ENCODE measurements around the gene PKIG. TPM values are rescaled to one million over a fixed set of nuclear protein-coding genes. Genes with fewer than 3 reads are reported as not detected.

Gene PKIG
- total and polyA plus RNA-seq, 9 of the 15 experiments (the other 6 are each of a cell fraction or from before 2014, with no cell fraction given), result 0.13 to 7.0 (median 4.7) TPM

DNA sequence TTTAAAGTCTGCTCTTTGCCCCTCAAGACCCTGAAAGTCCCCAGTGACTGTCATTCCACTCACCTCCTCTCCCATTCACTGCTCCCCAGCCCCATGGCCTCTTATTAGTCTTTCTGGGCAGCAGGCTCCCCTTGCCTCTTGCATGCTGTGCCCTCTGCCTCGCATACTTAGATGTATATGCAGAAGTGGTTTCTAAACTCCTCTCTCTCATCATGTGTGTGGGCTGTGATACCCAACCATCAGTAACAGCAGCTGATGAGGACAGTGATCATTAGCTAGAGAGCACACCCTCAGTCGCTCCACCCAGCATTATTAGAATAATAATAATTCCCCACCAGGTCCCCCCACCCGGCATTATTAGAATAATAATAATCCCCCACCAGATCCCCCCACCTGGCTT, 14.5 kb downstream of the PKIG start:
- in situ Hi-C loops (cut with MboI) (no loop called here), intact Hi-C loops (cut with micrococcal nuclease) (no loop called here)
- no peak for DNase-seq (ENCODE audit: extremely low read depth in 1 of 4, low spot score in 3 of 4)
- ChIA-PET POLR2A (no interaction called here), CTCF (ENCODE audit: low intra/inter-chr PET ratio) (interaction anchor here (0.6 kb wide), 1 partner anchor 146 kb away, joined by 4 read pairs; no protein-coding TSS in a partner anchor)
- no TSS peak for BruUV-seq (replicated peaks)
- Histone ChIP-seq H4K20me1 (replicated peaks; ENCODE audit: control insufficient read depth, insufficient read depth, low read length) (no peaks in the 10 kb centered on the region), H3K9me3 (replicated peaks; ENCODE audit: control insufficient read depth, insufficient read depth, low read depth, low read length) (no peaks in the 10 kb centered on the region), H2AFZ (ENCODE audit: low read depth, low read length) (no peak overlapping the region), H3K9me1 (ENCODE audit: control insufficient read depth, insufficient read depth, low read length) (no peaks in the 10 kb centered on the region), H3K27ac (ENCODE audit: extremely low read depth, low read depth, low read length) (no peak overlapping the region), H3K27me3 (ENCODE audit: control insufficient read depth in 2 of 2, insufficient read depth in 2 of 2, low read length in 2 of 2) (no peaks in the 10 kb centered on the region), H3K4me1 (replicated peaks in 1 of 2; ENCODE audit: control insufficient read depth in 2 of 2, insufficient read depth in 2 of 2, low read length in 2 of 2) (peaks cover 8 to 9% of the 10 kb centered on the region in 2 experiments), H3K9ac (ENCODE audit: insufficient read depth in 1 of 2, low read depth in 2 of 2, low read length in 2 of 2) (no peak overlapping the region), H3K4me3 (no peak overlapping the region), H3K36me3 (ENCODE audit: control insufficient read depth, insufficient read depth, low read length) (no peaks in the 10 kb centered on the region), H3K4me2 (ENCODE audit: insufficient read depth, low read length) (no peak overlapping the region), H3K79me2 (ENCODE audit: control insufficient read depth, insufficient read depth, low read length) (no peaks in the 10 kb centered on the region)
- no peak for ATAC-seq
- FAIRE-seq, result no peak
- 34% methylated on average over 3 of the region's 3 CpGs for WGBS (ENCODE audit: insufficient coverage, low coverage, missing lambda C conversion rate)
- TF ChIP-seq NCOA4 (IDR thresholded peaks at IDR 0.05; ENCODE audit: partially characterized antibody) (no peak), ZNF699 (CRISPR knock-in tag; IDR thresholded peaks at IDR 0.05; ENCODE audit: insufficient replicate concordance) (no peak), KDM1A (IDR thresholded peaks at IDR 0.05) (no peak), ZNF121 (CRISPR knock-in tag; conservative IDR thresholded peaks at IDR 0.05) (no peak), SNIP1 (IDR thresholded peaks at IDR 0.05; ENCODE audit: low read depth) (no peak), TFAM (CRISPR knock-in tag; conservative IDR thresholded peaks at IDR 0.05) (no peak), ZBTB1 (CRISPR knock-in tag; IDR thresholded peaks at IDR 0.05; ENCODE audit: borderline replicate concordance, low read depth) (no peak), NR4A1 (CRISPR knock-in tag; IDR thresholded peaks at IDR 0.05) (no peak), NR4A1 (tag; IDR thresholded peaks at IDR 0.05) (no peak), CEBPB (tag; IDR thresholded peaks at IDR 0.05) (no peak), MCM3 (IDR thresholded peaks at IDR 0.05) (no peak), EP400 (IDR thresholded peaks at IDR 0.05) (no peak), MBD2 (IDR thresholded peaks at IDR 0.05; ENCODE audit: borderline replicate concordance, low read depth) (no peak), MECOM (CRISPR knock-in tag; IDR thresholded peaks at IDR 0.05) (no peak), PHF8 (IDR thresholded peaks at IDR 0.05; ENCODE audit: borderline replicate concordance, low read length) (no peak), ARHGAP35 (IDR thresholded peaks at IDR 0.05; ENCODE audit: partially characterized antibody) (no peak), MLX (CRISPR knock-in tag; conservative IDR thresholded peaks at IDR 0.05) (no peak), RB1 (IDR thresholded peaks at IDR 0.05; ENCODE audit: low read depth) (no peak), CREB3 (tag; conservative IDR thresholded peaks at IDR 0.05; ENCODE audit: low read depth) (no peak)
- TF ChIP-seq, protein P1, sequence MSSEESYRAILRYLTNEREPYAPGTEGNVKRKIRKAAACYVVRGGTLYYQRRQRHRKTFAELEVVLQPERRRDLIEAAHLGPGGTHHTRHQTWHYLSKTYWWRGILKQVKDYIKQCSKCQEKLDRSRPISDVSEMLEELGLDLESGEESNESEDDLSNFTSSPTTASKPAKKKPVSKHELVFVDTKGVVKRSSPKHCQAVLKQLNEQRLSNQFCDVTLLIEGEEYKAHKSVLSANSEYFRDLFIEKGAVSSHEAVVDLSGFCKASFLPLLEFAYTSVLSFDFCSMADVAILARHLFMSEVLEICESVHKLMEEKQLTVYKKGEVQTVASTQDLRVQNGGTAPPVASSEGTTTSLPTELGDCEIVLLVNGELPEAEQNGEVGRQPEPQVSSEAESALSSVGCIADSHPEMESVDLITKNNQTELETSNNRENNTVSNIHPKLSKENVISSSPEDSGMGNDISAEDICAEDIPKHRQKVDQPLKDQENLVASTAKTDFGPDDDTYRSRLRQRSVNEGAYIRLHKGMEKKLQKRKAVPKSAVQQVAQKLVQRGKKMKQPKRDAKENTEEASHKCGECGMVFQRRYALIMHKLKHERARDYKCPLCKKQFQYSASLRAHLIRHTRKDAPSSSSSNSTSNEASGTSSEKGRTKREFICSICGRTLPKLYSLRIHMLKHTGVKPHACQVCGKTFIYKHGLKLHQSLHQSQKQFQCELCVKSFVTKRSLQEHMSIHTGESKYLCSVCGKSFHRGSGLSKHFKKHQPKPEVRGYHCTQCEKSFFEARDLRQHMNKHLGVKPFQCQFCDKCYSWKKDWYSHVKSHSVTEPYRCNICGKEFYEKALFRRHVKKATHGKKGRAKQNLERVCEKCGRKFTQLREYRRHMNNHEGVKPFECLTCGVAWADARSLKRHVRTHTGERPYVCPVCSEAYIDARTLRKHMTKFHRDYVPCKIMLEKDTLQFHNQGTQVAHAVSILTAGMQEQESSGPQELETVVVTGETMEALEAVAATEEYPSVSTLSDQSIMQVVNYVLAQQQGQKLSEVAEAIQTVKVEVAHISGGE (CRISPR knock-in tag; IDR thresholded peaks at IDR 0.05), result no peak

All from K562 (cell line).